Measurements from ENCODE around the gene RNF25. TPM values are rescaled to one million over a fixed set of nuclear protein-coding genes. Genes with fewer than 3 reads are reported as not detected.

Gene RNF25, protein sequence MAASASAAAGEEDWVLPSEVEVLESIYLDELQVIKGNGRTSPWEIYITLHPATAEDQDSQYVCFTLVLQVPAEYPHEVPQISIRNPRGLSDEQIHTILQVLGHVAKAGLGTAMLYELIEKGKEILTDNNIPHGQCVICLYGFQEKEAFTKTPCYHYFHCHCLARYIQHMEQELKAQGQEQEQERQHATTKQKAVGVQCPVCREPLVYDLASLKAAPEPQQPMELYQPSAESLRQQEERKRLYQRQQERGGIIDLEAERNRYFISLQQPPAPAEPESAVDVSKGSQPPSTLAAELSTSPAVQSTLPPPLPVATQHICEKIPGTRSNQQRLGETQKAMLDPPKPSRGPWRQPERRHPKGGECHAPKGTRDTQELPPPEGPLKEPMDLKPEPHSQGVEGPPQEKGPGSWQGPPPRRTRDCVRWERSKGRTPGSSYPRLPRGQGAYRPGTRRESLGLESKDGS
- 12.5 and 15.9 TPM in 2 replicates for total RNA-seq

DNA sequence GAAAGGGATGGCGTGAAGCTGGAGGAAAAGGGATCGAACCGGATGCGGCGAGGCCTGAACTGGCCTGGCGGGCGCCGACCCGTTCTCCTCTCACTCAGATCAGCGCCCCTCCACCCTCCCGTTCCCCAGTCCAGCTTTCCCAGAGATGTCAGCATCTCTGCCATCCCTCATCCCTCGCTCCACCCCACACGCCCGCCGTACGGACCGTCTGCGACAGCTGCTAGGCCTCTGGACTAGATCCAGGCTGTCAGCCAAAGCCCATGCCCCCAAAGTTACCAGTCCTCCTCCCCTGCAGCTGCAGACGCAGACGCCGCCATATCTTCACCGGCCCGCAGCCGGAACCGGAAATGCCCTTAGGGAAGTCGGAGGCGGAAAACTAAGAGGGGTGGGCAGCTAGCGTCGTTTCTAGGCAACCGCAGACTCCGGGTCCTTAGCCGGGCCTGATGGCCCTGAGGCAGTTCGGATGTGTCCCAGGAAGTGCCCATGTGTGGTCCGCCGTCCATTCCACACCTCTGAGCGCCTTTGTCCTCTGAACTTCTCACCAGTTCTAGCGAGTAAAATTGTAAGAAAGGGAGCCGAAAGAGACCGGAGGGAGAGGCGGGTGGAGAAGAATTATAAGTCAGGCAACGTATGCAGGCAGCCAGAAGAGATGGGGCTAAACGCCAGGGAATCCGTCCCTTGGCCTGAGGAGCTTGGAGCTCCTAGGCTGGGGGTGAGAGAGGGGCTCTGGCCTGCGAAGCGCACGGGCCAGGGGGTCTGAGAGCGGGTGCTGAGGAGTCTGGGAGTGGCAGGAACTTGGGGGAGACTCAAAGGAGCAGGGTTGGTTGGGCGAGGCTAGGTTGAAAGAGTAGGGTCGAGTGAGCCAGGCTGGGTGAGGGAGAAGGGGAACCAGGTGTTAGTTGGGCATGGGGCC is at the start of gene RNF25, which contains the start of gene STK36:
TSS of gene RNF25 (minus strand) at position 349 of the 913 bp plus-strand sequence. CDS start at position 317, 32 bp downstream.
TSS of gene STK36 (plus strand) at position 433 of the 913 bp plus-strand sequence. CDS start 744 bp downstream, outside the sequence.

DNA sequence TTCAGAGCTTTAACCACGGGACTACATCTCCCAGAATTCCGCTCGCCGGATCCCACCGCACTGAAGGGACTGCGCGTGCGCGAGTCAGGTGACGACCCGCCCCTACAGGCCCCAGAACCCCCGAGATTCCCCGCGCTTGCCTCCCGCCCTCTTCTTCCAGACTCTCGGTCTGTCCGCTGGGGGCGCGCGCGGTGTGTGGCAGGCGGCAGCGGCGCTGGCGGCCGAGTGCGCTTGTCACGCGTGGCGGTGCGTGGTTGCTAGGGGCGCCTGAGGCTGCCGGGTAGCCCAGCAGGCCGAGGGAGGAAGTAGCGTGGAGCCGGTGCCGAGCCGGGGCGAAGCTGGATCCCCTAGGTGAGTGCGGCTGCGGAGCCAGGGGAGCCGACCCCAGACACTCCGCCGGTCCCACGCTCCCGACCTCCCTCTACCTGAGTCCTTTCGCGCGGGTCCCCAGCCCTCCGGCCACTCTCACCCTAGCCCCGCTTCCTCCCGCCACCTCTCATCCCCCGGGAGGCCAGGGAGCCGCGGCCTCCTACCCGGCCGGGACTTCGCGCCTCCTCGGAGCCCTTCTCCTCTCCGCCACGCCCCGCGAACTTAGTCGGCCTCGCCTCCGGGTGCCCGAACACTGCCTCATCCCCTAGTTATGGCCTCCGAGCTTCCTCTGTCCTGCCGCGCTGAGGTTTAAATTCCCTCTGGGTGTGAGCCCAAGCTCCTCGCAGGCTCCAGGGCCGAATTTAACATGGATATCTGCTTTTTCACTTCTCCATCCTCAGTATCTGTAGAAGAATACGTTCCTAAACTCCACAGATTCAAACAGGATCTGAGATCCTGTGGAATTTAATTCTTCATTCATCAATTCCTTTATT is 39.1 kb upstream of the RNF25 start, which contains the start of gene TTLL4:
TSS of gene TTLL4 (plus strand) at position 149 of the 863 bp plus-strand sequence. CDS start 26,842 bp downstream, outside the sequence.

DNA sequence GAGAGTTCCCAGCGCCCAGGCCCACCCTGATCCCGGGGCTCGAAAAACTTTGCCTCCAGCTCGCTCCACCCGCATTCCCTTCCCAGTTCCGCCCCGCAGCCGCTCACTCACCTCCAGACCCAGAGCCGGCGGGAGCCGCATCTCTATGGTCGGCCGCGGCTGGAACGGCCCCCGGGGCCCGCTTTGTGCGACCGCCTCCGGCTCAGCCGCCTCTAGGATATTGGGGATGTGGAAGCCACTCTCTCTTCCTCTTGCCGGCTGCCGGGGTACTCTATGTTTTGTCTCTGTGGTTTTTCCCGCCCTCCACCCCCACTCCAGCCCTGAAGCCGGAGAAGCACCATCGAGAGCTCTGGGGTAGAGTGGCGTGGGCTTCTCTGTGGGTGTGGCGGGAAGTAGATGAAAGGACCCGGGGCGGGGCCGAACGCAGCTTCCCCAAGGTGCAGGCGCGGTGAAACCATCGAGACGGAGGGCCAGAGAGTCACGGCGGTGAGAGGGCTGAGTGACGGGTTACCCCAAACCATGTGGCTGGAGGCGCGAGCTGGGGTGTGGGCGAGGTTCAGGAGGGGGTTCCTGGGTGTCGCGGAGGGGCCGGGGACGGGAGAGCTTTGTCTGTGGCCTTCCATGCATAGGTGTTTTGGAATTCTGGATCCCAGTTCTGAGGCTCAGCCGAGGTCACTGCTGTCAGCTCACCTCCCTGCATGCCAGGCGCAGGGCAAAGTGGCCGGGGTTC is 12.4 kb downstream of the RNF25 start, which contains the start of the genes BCS1L and ZNF142:
TSS of gene BCS1L (plus strand) at position 426 of the 730 bp plus-strand sequence. CDS start 1,305 bp downstream, outside the sequence.
TSS of gene ZNF142 (minus strand) at position 366 of the 730 bp plus-strand sequence. CDS start 3,194 bp downstream, outside the sequence.

Other genes with a start within 250 kb of the RNF25 start
- 5.0 and 9.0 TPM in 2 replicates for gene USP37, start 103.7 kb downstream of the RNF25 start, total RNA-seq
- gene CNOT9, start 103.2 kb downstream of the RNF25 start, total RNA-seq, result 28.6 and 32.8 TPM in 2 replicates
- 2.4 and 4.0 TPM in 2 replicates for gene PLCD4, start 64.1 kb downstream of the RNF25 start, total RNA-seq
- gene ZNF142, start 12.4 kb downstream of the RNF25 start, total RNA-seq, result 11.7 and 13.9 TPM in 2 replicates
- gene BCS1L, start 12.3 kb downstream of the RNF25 start, total RNA-seq, result 17.4 and 21.4 TPM in 2 replicates
- gene STK36, start 84 bp upstream of the RNF25 start, total RNA-seq, result 13.6 and 18.5 TPM in 2 replicates
- gene TTLL4, start 38.8 kb upstream of the RNF25 start, total RNA-seq, result 10.0 and 15.7 TPM in 2 replicates
- 15.7 and 15.9 TPM in 2 replicates for gene CYP27A1, start 110.1 kb upstream of the RNF25 start, total RNA-seq
- gene PRKAG3, start 159.8 kb upstream of the RNF25 start, total RNA-seq, result 0.19 TPM in 1 of 2 replicates, not detected in the other
- 0.06 TPM in 1 of 2 replicates, not detected in the other for gene WNT6, start 187.8 kb upstream of the RNF25 start, total RNA-seq
- gene WNT10A, start 208.8 kb upstream of the RNF25 start, total RNA-seq, result not detected in 2 replicates

Data from cardiac ventricle fibroblast (primary cell).